DMS79 (cell line): Measurements from ENCODE around the gene INPP5E.

ENCODE experiments used
- DNase-seq: peaks from one replicate; lab custom pipeline; 2025; lab: John Stamatoyannopoulos, UW

Gene INPP5E

GRCh38 chr9:136403915-136404800 lies 35.5 kb downstream of the INPP5E start:
- DNase-seq, result no peak

- DNase-seq, result no peak
These were observed 36.1 kb downstream of the INPP5E start for GRCh38 chr9:136403538-136403914.

GRCh38 chr9:136402067-136402466 lies 37.6 kb downstream of the INPP5E start:
- no peak for DNase-seq

- no peak for DNase-seq
These were observed 38.3 kb downstream of the INPP5E start for GRCh38 chr9:136401173-136401922.

GRCh38 chr9:136400038-136400834 lies 39.4 kb downstream of the INPP5E start, which contains the start of gene SNAPC4:
TSS of gene SNAPC4 (minus strand) at chr9:136400170. CDS start at chr9:136398428, 1,742 bp downstream.
- DNase-seq, result peak; percentile 68

- no peak for DNase-seq
These were observed 40.2 kb downstream of the INPP5E start for GRCh38 chr9:136399176-136400037.

GRCh38 chr9:136398286-136398685 lies 41.4 kb downstream of the INPP5E start:
- no peak for DNase-seq

- DNase-seq, result no peak
These were observed 42.0 kb downstream of the INPP5E start for GRCh38 chr9:136397643-136398042.

GRCh38 chr9:136396219-136396515 lies 43.5 kb downstream of the INPP5E start:
- no peak for DNase-seq

- no peak for DNase-seq
These were observed 44.1 kb downstream of the INPP5E start for GRCh38 chr9:136395345-136396218.

GRCh38 chr9:136395020-136395340 lies 44.7 kb downstream of the INPP5E start:
- no peak for DNase-seq

GRCh38 chr9:136394312-136395019 lies 45.2 kb downstream of the INPP5E start:
- no peak for DNase-seq

GRCh38 chr9:136393531-136393930 lies 46.1 kb downstream of the INPP5E start:
- no peak for DNase-seq

- no peak for DNase-seq
These were observed 46.9 kb downstream of the INPP5E start for GRCh38 chr9:136392538-136393449.

- no peak for DNase-seq
These were observed 47.7 kb downstream of the INPP5E start for GRCh38 chr9:136391737-136392537.

- no peak for DNase-seq
These were observed 50.2 kb downstream of the INPP5E start for GRCh38 chr9:136389396-136389795.

GRCh38 chr9:136387217-136387616 lies 52.4 kb downstream of the INPP5E start:
- DNase-seq, result no peak

- no peak for DNase-seq
These were observed 53.6 kb downstream of the INPP5E start for GRCh38 chr9:136386018-136386417.
